C4-2B (cell line): Measurements from ENCODE around the gene BRME1.

Experiments
- CTCF ChIP-seq: fragments of 450-650 bp; conservative IDR thresholded peaks from 2 replicates; pipeline ENCODE4 v1.5.1; 2017; ENCODE audit warnings: mild to moderate bottlenecking
- ZFX ChIP-seq: fragments of 450-650 bp; IDR thresholded peaks from 2 replicates; pipeline ENCODE4 v1.6.1; 2017

- TF ChIP-seq CTCF (no peak), ZFX (no peak)
These were observed 21.0 kb downstream of the BRME1 start for GRCh38 chr19:13884726-13885591.
